Type B pancreatic cell (in vitro differentiated cells): ENCODE data around the gene ARRDC1. TPM values are rescaled to one million over a fixed set of nuclear protein-coding genes. Genes with fewer than 3 reads are reported as not detected.

Source experiments
- DNase-seq: peaks from one replicate; pipeline ENCODE4 v3.0.0; 2021; ENCODE audit warnings: mixed read lengths; ENCODE audit not compliant: unreplicated experiment; ENCODE audit errors: extremely low spot score
- H3K27ac Mint-ChIP-seq: 2 replicates; pipeline ENCODE4 v1.8.0; 2021; ENCODE audit warnings: mild to moderate bottlenecking, mixed read lengths
- H3K27me3 Mint-ChIP-seq: 2 replicates; pipeline ENCODE4 v1.8.0; 2021; ENCODE audit warnings: mixed read lengths
- H3K36me3 Mint-ChIP-seq: 2 replicates; pipeline ENCODE4 v1.8.0; 2021; ENCODE audit warnings: mixed read lengths
- H3K4me1 Mint-ChIP-seq: one replicate; pipeline ENCODE4 v1.8.0; 2021; ENCODE audit warnings: mixed read lengths; ENCODE audit not compliant: unreplicated experiment
- H3K4me3 Mint-ChIP-seq: 2 replicates; pipeline ENCODE4 v1.8.0; 2021; ENCODE audit warnings: mild to moderate bottlenecking, mixed read lengths
- H3K9me3 Mint-ChIP-seq: 2 replicates; pipeline ENCODE4 v1.8.0; 2021; ENCODE audit warnings: mixed read lengths
- CTCF ChIP-seq: fragments of 200-600 bp; sonication (generic); conservative IDR thresholded peaks from 2 replicates; pipeline ENCODE4 v1.5.0; 2021; ENCODE audit warnings: antibody characterized with exemption, mild to moderate bottlenecking
- total RNA-seq: library from RNA; stranded (reverse); gene quantifications from 2 replicates; pipeline ENCODE4 v1.2.1, GENCODE V29; 2021; ENCODE audit warnings: low replicate concordance

ARRDC1 gene
- total RNA-seq, 1 donor from 2014 or later = 46.4 TPM

- Mint-ChIP-seq H3K36me3 (peaks cover 29% of the 10 kb centered on the region), H3K4me1 (peaks cover 29% of the 10 kb centered on the region), H3K27me3 (no peaks in the 10 kb centered on the region), H3K4me3 (no peak overlapping the region), H3K9me3 (no peaks in the 10 kb centered on the region), H3K27ac (no peak overlapping the region)
- TF ChIP-seq CTCF = no peak
- DNase-seq = no peak
These were observed 36.7 kb downstream of the ARRDC1 start for GRCh38 chr9:137642118-137642601.

- DNase-seq = no peak
- H3K36me3 Mint-ChIP-seq = peaks cover 31% of the 10 kb centered on the region
- H3K27ac Mint-ChIP-seq = no peak overlapping the region
- H3K4me3 Mint-ChIP-seq = no peak overlapping the region
- H3K9me3 Mint-ChIP-seq = no peaks in the 10 kb centered on the region
- no peaks in the 10 kb centered on the region for H3K27me3 Mint-ChIP-seq
- H3K4me1 Mint-ChIP-seq = peaks cover 32% of the 10 kb centered on the region
- TF ChIP-seq CTCF = no peak
These were observed 37.4 kb downstream of the ARRDC1 start for GRCh38 chr9:137642892-137643291.

GRCh38 chr9:137643921-137644320 lies 38.4 kb downstream of the ARRDC1 start:
- Mint-ChIP-seq H3K9me3 (no peaks in the 10 kb centered on the region), H3K27ac (no peak overlapping the region), H3K4me3 (no peak overlapping the region), H3K27me3 (no peaks in the 10 kb centered on the region), H3K36me3 (peaks cover 34% of the 10 kb centered on the region), H3K4me1 (peaks cover 34% of the 10 kb centered on the region)
- DNase-seq = no peak
- no peak for TF ChIP-seq CTCF

GRCh38 chr9:137645211-137645610 lies 39.7 kb downstream of the ARRDC1 start:
- Mint-ChIP-seq H3K36me3 (peaks cover 34% of the 10 kb centered on the region), H3K27me3 (no peaks in the 10 kb centered on the region), H3K9me3 (no peaks in the 10 kb centered on the region), H3K4me1 (peaks cover 30% of the 10 kb centered on the region), H3K4me3 (no peak overlapping the region), H3K27ac (no peak overlapping the region)
- DNase-seq = no peak
- no peak for TF ChIP-seq CTCF

- H3K27ac Mint-ChIP-seq = no peak overlapping the region
These were observed 40.9 kb downstream of the ARRDC1 start for GRCh38 chr9:137646341-137646740.

More at GRCh38 chr9:137646341-137646740, 40.9 kb downstream of the ARRDC1 start:
- Mint-ChIP-seq H3K4me3 (no peak overlapping the region), H3K9me3 (no peaks in the 10 kb centered on the region), H3K36me3 (peaks cover 34% of the 10 kb centered on the region), H3K27me3 (no peaks in the 10 kb centered on the region), H3K4me1 (peaks cover 26% of the 10 kb centered on the region)
- TF ChIP-seq CTCF = no peak
- DNase-seq = no peak
